ENCODE results near the gene ZCCHC7.
A peak's percentile ranks its signal among the peaks of the same experiment; 100 is the strongest.
"Not testable (repeated sequence)": the region's sequence is repeated elsewhere in the genome, so short reads cannot be mapped to it uniquely, and the experiment has no call there.

The ZCCHC7 gene

GRCh38 chr9:37119907-37120842 lies at the start of gene ZCCHC7:
Gene ZCCHC7, plus strand, starts transcription at chr9:37120574.
- peak within 1 kb of the TSS; percentile 68 for H3K27ac ChIP-seq (ENCODE audit: low read length)
- H3K9ac ChIP-seq (ENCODE audit: low read length), result peak within 1 kb of the TSS; percentile 94
- no peaks in the 10 kb centered on the region for H3K9me3 ChIP-seq (ENCODE audit: insufficient read depth, low read length)
- peaks cover 13% of the 10 kb centered on the region for H3K4me1 ChIP-seq (ENCODE audit: low read length)
- peak within 1 kb of the TSS; percentile 97 for H2AFZ ChIP-seq (ENCODE audit: low read depth, low read length)
- TF ChIP-seq CTCF (IDR thresholded peaks at IDR 0.05; ENCODE audit: low read depth, low read length) (no peak), EZH2phosphoT487 (IDR thresholded peaks at IDR 0.05; ENCODE audit: low read depth) (no peak)
- no peaks in the 10 kb centered on the region for H3K27me3 ChIP-seq (ENCODE audit: low read depth, low read length)
- H3K4me2 ChIP-seq (ENCODE audit: low read length), result peak within 1 kb of the TSS; percentile 83
- H4K20me1 ChIP-seq (ENCODE audit: insufficient read depth, low read length), result peaks cover 8% of the 10 kb centered on the region
- no peaks in the 10 kb centered on the region for H3K36me3 ChIP-seq (replicated peaks; ENCODE audit: low read depth, low read length)
- peaks cover 48% of the 10 kb centered on the region for H3K79me2 ChIP-seq (ENCODE audit: low read length)
- H3K4me3 ChIP-seq (ENCODE audit: low read length), result peak within 1 kb of the TSS; percentile 95

- H3K9ac ChIP-seq (ENCODE audit: low read length); H3K9me3 ChIP-seq (ENCODE audit: insufficient read depth, low read length); H3K36me3 ChIP-seq (replicated peaks; ENCODE audit: low read depth, low read length); H3K27ac ChIP-seq (ENCODE audit: low read length); H2AFZ ChIP-seq (ENCODE audit: low read depth, low read length); H3K27me3 ChIP-seq (ENCODE audit: low read depth, low read length); H3K4me2 ChIP-seq (ENCODE audit: low read length); H3K79me2 ChIP-seq (ENCODE audit: low read length); H3K4me3 ChIP-seq (ENCODE audit: low read length); H4K20me1 ChIP-seq (ENCODE audit: insufficient read depth, low read length): not testable (repeated sequence)
- peaks cover 10% of the 10 kb centered on the region for H3K4me1 ChIP-seq (ENCODE audit: low read length)
Measured at GRCh38 chr9:37074790-37075189, 45.6 kb upstream of the ZCCHC7 start.

GRCh38 chr9:37079370-37080164 lies 40.8 kb upstream of the ZCCHC7 start:
- H3K27me3 ChIP-seq (ENCODE audit: low read depth, low read length), result no peaks in the 10 kb centered on the region
- TF ChIP-seq CTCF (IDR thresholded peaks at IDR 0.05; ENCODE audit: low read depth, low read length) (no peak), EZH2phosphoT487 (IDR thresholded peaks at IDR 0.05; ENCODE audit: low read depth) (no peak)

GRCh38 chr9:37080165-37080628 lies 40.2 kb upstream of the ZCCHC7 start:
- not testable (repeated sequence) for H3K27me3 ChIP-seq (ENCODE audit: low read depth, low read length); H3K36me3 ChIP-seq (replicated peaks; ENCODE audit: low read depth, low read length); H3K9me3 ChIP-seq (ENCODE audit: insufficient read depth, low read length)
- Histone ChIP-seq H3K4me2 (ENCODE audit: low read length) (peak overlapping the region; percentile 88), H2AFZ (ENCODE audit: low read depth, low read length) (peak overlapping the region; percentile 48; the same call in 1 of the 2 replicates), H3K27ac (ENCODE audit: low read length) (peak overlapping the region; percentile 58), H4K20me1 (ENCODE audit: insufficient read depth, low read length) (peaks cover 12% of the 10 kb centered on the region), H3K9ac (ENCODE audit: low read length) (peak overlapping the region; percentile 88), H3K4me3 (ENCODE audit: low read length) (peak overlapping the region; percentile 95), H3K4me1 (ENCODE audit: low read length) (peaks cover 19% of the 10 kb centered on the region), H3K79me2 (ENCODE audit: low read length) (peaks cover 50% of the 10 kb centered on the region)

More at GRCh38 chr9:37079370-37080164, 40.8 kb upstream of the ZCCHC7 start:
- Histone ChIP-seq H3K36me3 (replicated peaks; ENCODE audit: low read depth, low read length) (peaks cover 4% of the 10 kb centered on the region), H2AFZ (ENCODE audit: low read depth, low read length) (peak overlapping the region; percentile 96), H3K27ac (ENCODE audit: low read length) (peak overlapping the region; percentile 58), H3K4me3 (ENCODE audit: low read length) (peak overlapping the region; percentile 95), H3K4me1 (ENCODE audit: low read length) (peaks cover 17% of the 10 kb centered on the region), H4K20me1 (ENCODE audit: insufficient read depth, low read length) (peaks cover 6% of the 10 kb centered on the region; the same call in 1 of the 2 replicates), H3K4me2 (ENCODE audit: low read length) (peak overlapping the region; percentile 88), H3K79me2 (ENCODE audit: low read length) (peaks cover 43% of the 10 kb centered on the region), H3K9me3 (ENCODE audit: insufficient read depth, low read length) (no peaks in the 10 kb centered on the region; the same call in 1 of the 2 replicates), H3K9ac (ENCODE audit: low read length) (peak overlapping the region; percentile 88)

- H3K27ac ChIP-seq (ENCODE audit: low read length); H3K4me2 ChIP-seq (ENCODE audit: low read length); H3K9me3 ChIP-seq (ENCODE audit: insufficient read depth, low read length); H2AFZ ChIP-seq (ENCODE audit: low read depth, low read length); H3K9ac ChIP-seq (ENCODE audit: low read length); H3K27me3 ChIP-seq (ENCODE audit: low read depth, low read length): not testable (repeated sequence)
- Histone ChIP-seq H3K4me3 (ENCODE audit: low read length) (peak overlapping the region; percentile 95; the same call in 1 of the 2 replicates), H3K79me2 (ENCODE audit: low read length) (peaks cover 63% of the 10 kb centered on the region), H3K36me3 (replicated peaks; ENCODE audit: low read depth, low read length) (peaks cover 12% of the 10 kb centered on the region), H3K4me1 (ENCODE audit: low read length) (peaks cover 28% of the 10 kb centered on the region), H4K20me1 (ENCODE audit: insufficient read depth, low read length) (peaks cover 22% of the 10 kb centered on the region)
Measured at GRCh38 chr9:37081507-37081906, 38.9 kb upstream of the ZCCHC7 start.

Measured in OCI-LY3 (cell line).